KBM-7 (cell line): ENCODE measurements around the gene TBC1D5.
"Not testable (repeated sequence)": the region's sequence is repeated elsewhere in the genome, so short reads cannot be mapped to it uniquely, and the experiment has no call there.

Experiments
- DNase-seq: peaks from one replicate; pipeline ENCODE4 v3.0.0-alpha.2; 2015
- in situ Hi-C: fragments of 300-500 bp; cut with MboI; formaldehyde crosslinking; loops from 2 replicates; pipeline ENCODE4 v1.14.3; 2020; ENCODE audit warnings: low sequenced_read_pairs, low pct_unique_long_range_greater_than_20kb, mixed read lengths

Gene TBC1D5

GRCh38 chr3:17354341-17354740, 388.1 kb downstream of the TBC1D5 start:
- DNase-seq = no peak
- in situ Hi-C loops = no loop called here

- no peak for DNase-seq
- in situ Hi-C loops = no loop called here
These were observed 389.8 kb downstream of the TBC1D5 start for GRCh38 chr3:17352620-17353019.

- DNase-seq, in situ Hi-C loops: not testable (repeated sequence)
These were observed 391.2 kb downstream of the TBC1D5 start for GRCh38 chr3:17351193-17351592.

GRCh38 chr3:17349093-17349492, 393.3 kb downstream of the TBC1D5 start:
- no peak for DNase-seq
- in situ Hi-C loops = no loop called here

GRCh38 chr3:17342119-17342518, 400.3 kb downstream of the TBC1D5 start:
- in situ Hi-C loops = no loop called here
- no peak for DNase-seq

GRCh38 chr3:17340693-17341092, 401.7 kb downstream of the TBC1D5 start:
- in situ Hi-C loops = no loop called here
- DNase-seq = no peak

GRCh38 chr3:17340261-17340660, 402.2 kb downstream of the TBC1D5 start:
- no peak for DNase-seq
- in situ Hi-C loops = no loop called here

GRCh38 chr3:17339132-17339575, 403.3 kb downstream of the TBC1D5 start:
- in situ Hi-C loops = no loop called here
- no peak for DNase-seq

- DNase-seq = no peak
- in situ Hi-C loops = no loop called here
These were observed 406.1 kb downstream of the TBC1D5 start for GRCh38 chr3:17336291-17336690.

GRCh38 chr3:17333893-17334292, 408.5 kb downstream of the TBC1D5 start:
- in situ Hi-C loops = no loop called here
- no peak for DNase-seq

- in situ Hi-C loops = no loop called here
- no peak for DNase-seq
These were observed 409.0 kb downstream of the TBC1D5 start for GRCh38 chr3:17333446-17333845.

- in situ Hi-C loops = no loop called here
- DNase-seq = no peak
These were observed 411.8 kb downstream of the TBC1D5 start for GRCh38 chr3:17330660-17331059.

- in situ Hi-C loops = no loop called here
These were observed 412.5 kb downstream of the TBC1D5 start for GRCh38 chr3:17329927-17330326.

GRCh38 chr3:17322106-17322793, 420.2 kb downstream of the TBC1D5 start:
- in situ Hi-C loops = no loop called here
- no peak for DNase-seq

More at GRCh38 chr3:17329927-17330326, 412.5 kb downstream of the TBC1D5 start:
- peak; percentile 44 for DNase-seq

GRCh38 chr3:17320266-17320665, 422.2 kb downstream of the TBC1D5 start:
- in situ Hi-C loops = no loop called here
- DNase-seq = no peak

GRCh38 chr3:17315897-17316296, 426.5 kb downstream of the TBC1D5 start:
- in situ Hi-C loops = no loop called here
- no peak for DNase-seq

- DNase-seq = no peak
- in situ Hi-C loops = no loop called here
These were observed 428.3 kb downstream of the TBC1D5 start for GRCh38 chr3:17314171-17314570.

GRCh38 chr3:17313746-17314145, 428.7 kb downstream of the TBC1D5 start:
- in situ Hi-C loops = no loop called here
- no peak for DNase-seq

- DNase-seq = no peak
- in situ Hi-C loops = no loop called here
These were observed 431.4 kb downstream of the TBC1D5 start for GRCh38 chr3:17310983-17311382.

- in situ Hi-C loops = no loop called here
- DNase-seq = no peak
These were observed 434.5 kb downstream of the TBC1D5 start for GRCh38 chr3:17307887-17308286.

- DNase-seq = no peak
- in situ Hi-C loops = no loop called here
These were observed 434.9 kb downstream of the TBC1D5 start for GRCh38 chr3:17307482-17307881.
